Activated CD4-positive, alpha-beta memory T cell treated with anti-CD3 and anti-CD28 coated beads, Interleukin-2, amount 10 ng/mL, durations not matched to agents 7 days and 5 days (primary cell): ENCODE measurements around the gene RNF115. TPM values are rescaled to one million over a fixed set of nuclear protein-coding genes. Genes with fewer than 3 reads are reported as not detected.

ENCODE experiments used
- CTCF ChIA-PET: fragments of 350-600 bp; sonication (Branson Sonifier 250); formaldehyde crosslinking; loops from one replicate; lab custom pipeline; 2021; ENCODE audit warnings: antibody characterized with exemption, inconsistent platforms; lab: Charles Lee
- POLR2A ChIA-PET: fragments of 350-600 bp; sonication (Branson Sonifier 250); formaldehyde crosslinking; loops from one replicate; lab custom pipeline; 2021; ENCODE audit warnings: antibody characterized with exemption; lab: Charles Lee
- DNase-seq: peaks from one replicate; pipeline ENCODE4 v3.0.0-alpha.2; 2020
- H3K27ac Mint-ChIP-seq: one replicate; pipeline ENCODE4 v1.8.0; 2021; ENCODE audit warnings: mild to moderate bottlenecking, mixed read lengths
- H3K27me3 Mint-ChIP-seq: one replicate; pipeline ENCODE4 v1.8.0; 2021; ENCODE audit warnings: mixed read lengths
- H3K36me3 Mint-ChIP-seq: one replicate; pipeline ENCODE4 v1.8.0; 2021; ENCODE audit warnings: low read depth, mixed read lengths
- H3K4me1 Mint-ChIP-seq: one replicate; pipeline ENCODE4 v1.8.0; 2021; ENCODE audit warnings: mixed read lengths
- H3K4me3 Mint-ChIP-seq: one replicate; pipeline ENCODE4 v1.8.0; 2021; ENCODE audit warnings: mild to moderate bottlenecking, mixed read lengths
- H3K9me3 Mint-ChIP-seq: one replicate; pipeline ENCODE4 v1.8.0; 2021; ENCODE audit warnings: mixed read lengths
- total RNA-seq, 2 experiments: library from RNA; stranded (reverse); gene quantifications; one replicate each; pipeline ENCODE4 v1.2.3, GENCODE V29; 2021

Gene RNF115
- total RNA-seq, 2 experiments from 2014 or later, result 12.9 to 13.1 TPM

DNA sequence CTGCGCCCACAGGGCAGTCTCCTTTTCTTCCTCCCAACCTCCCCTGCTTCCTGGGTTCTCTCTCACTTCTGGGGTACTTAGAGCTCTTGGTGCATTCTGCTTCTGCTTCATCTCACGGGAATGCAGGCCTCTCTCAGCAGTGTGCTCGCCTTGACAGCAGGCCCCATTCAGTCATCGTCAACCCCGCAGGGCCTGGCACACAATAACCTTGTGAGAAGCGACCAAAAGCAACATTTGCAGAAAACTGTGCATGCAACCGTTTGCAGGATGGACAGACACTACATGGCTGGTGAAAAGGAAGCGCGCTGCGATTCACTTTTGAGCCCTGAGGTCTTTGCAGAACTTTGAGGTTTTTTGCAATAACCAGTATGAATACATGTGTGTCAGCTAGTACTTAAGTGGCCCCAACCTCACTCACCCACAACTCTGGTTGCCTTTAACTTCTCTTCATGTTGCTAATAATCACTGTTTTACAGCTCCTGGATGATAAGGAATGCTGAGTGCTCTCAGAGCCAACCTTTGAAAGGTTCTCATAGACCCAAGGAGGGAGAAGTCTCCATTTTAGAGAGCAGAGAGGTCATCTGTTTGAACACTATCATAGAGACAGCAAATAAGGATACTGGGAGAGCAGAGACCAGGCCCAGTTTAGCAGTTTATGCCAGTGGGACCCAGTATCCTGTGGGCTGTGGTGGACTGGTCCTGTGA lies 107.1 kb downstream of the RNF115 start:
- no peaks in the 10 kb centered on the region for H3K36me3 Mint-ChIP-seq
- no peak overlapping the region for H3K27ac Mint-ChIP-seq
- H3K9me3 Mint-ChIP-seq, result no peaks in the 10 kb centered on the region
- H3K4me1 Mint-ChIP-seq, result peaks cover 28% of the 10 kb centered on the region
- peaks cover 10% of the 10 kb centered on the region for H3K27me3 Mint-ChIP-seq
- no peak for DNase-seq
- POLR2A ChIA-PET, result no interaction called here
- CTCF ChIA-PET, result interaction anchor here (1.4 kb wide), 1 partner anchor 9 kb away, joined by 3 read pairs; no protein-coding TSS in a partner anchor
- H3K4me3 Mint-ChIP-seq, result no peak overlapping the region

- ChIA-PET POLR2A (no interaction called here), CTCF (no interaction called here)
- Mint-ChIP-seq H3K27me3 (peaks cover 2% of the 10 kb centered on the region), H3K9me3 (no peaks in the 10 kb centered on the region), H3K36me3 (no peaks in the 10 kb centered on the region), H3K27ac (no peak overlapping the region), H3K4me1 (peaks cover 15% of the 10 kb centered on the region), H3K4me3 (no peak overlapping the region)
- DNase-seq, result no peak
Measured at GRCh38 chr1:145714524-145715111, 109.3 kb downstream of the RNF115 start.

DNA sequence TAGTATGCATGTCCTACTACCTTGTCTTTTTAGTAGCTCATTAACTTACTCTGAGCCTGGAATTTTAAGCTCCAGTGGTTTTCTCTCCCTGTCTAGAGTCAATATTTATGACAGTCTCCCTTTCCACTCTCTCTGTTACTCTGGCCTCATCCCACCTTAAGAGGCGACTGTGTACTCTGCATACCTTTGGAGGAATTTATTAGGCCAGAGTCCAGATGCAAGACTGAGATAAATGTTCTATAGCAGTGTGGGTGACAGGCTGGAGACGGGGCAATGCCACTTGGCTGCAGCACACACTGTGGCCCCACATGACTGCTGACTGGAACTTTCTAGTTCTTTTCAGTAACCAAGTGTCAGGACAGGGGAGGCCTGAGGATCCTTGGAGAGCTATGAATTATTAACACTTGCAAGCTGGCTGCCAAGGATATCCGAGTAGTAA lies 112.7 kb downstream of the RNF115 start:
- POLR2A ChIA-PET, result no interaction called here
- CTCF ChIA-PET, result interaction anchor here (0.9 kb wide), 1 partner anchor 11 kb away, joined by 3 read pairs; no protein-coding TSS in a partner anchor
- peaks cover 1% of the 10 kb centered on the region for H3K4me1 Mint-ChIP-seq
- no peaks in the 10 kb centered on the region for H3K9me3 Mint-ChIP-seq
- H3K27me3 Mint-ChIP-seq, result peaks cover 4% of the 10 kb centered on the region
- H3K36me3 Mint-ChIP-seq, result no peaks in the 10 kb centered on the region
- no peak overlapping the region for H3K27ac Mint-ChIP-seq
- DNase-seq, result no peak
- no peak overlapping the region for H3K4me3 Mint-ChIP-seq

- Mint-ChIP-seq H3K9me3 (no peaks in the 10 kb centered on the region), H3K27ac (no peak overlapping the region), H3K4me1 (peaks cover 1% of the 10 kb centered on the region), H3K36me3 (no peaks in the 10 kb centered on the region), H3K27me3 (peaks cover 7% of the 10 kb centered on the region), H3K4me3 (no peak overlapping the region)
- DNase-seq, result no peak
- POLR2A ChIA-PET, result interaction anchor here (1.1 kb wide), 1 partner anchor 19 kb away, joined by 7 read pairs; no protein-coding TSS in a partner anchor
- CTCF ChIA-PET, result no interaction called here
Measured at GRCh38 chr1:145710291-145711027, 113.4 kb downstream of the RNF115 start.

DNA sequence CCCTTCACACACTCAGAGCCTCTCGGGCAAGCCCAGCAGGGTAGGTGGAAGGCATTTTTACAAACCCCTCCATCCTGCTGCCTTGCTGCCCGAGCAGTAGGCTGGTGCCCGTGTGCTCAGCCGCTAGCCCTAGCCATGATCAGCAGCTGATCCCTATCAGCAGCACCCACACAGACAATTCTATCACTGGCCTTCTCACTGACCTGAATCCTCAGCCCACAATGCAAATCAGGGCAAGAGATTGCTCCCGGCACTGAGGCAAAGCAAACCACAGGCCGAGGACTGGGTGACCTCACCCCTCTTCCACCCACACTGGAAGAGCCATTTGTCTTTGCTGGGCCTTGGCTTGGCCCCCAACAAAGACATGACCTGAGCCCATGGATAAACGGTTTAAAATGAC lies 115.8 kb downstream of the RNF115 start:
- Mint-ChIP-seq H3K27me3 (peaks cover 14% of the 10 kb centered on the region), H3K36me3 (no peaks in the 10 kb centered on the region), H3K27ac (no peak overlapping the region), H3K4me3 (no peak overlapping the region), H3K4me1 (peaks cover 1% of the 10 kb centered on the region), H3K9me3 (no peaks in the 10 kb centered on the region)
- no peak for DNase-seq
- POLR2A ChIA-PET, result no interaction called here
- CTCF ChIA-PET, result no interaction called here

GRCh38 chr1:145707183-145707867 lies 116.6 kb downstream of the RNF115 start, which contains the start of gene PDZK1:
Gene PDZK1 (minus strand): TSS chr1:145707368. CDS start chr1:145688021, 19,347 bp downstream.
- no peak for DNase-seq
- Mint-ChIP-seq H3K4me3 (no peak within 1 kb of the TSS), H3K27ac (no peak within 1 kb of the TSS), H3K4me1 (peaks cover 1% of the 10 kb centered on the region), H3K9me3 (no peaks in the 10 kb centered on the region), H3K36me3 (no peaks in the 10 kb centered on the region), H3K27me3 (peaks cover 14% of the 10 kb centered on the region)
- POLR2A ChIA-PET, result no interaction called here
- CTCF ChIA-PET, result interaction anchor here (0.6 kb wide), 1 partner anchor 15 kb away, joined by 3 read pairs; no protein-coding TSS in a partner anchor

GRCh38 chr1:145706086-145706664 lies 117.7 kb downstream of the RNF115 start:
- H3K27me3 Mint-ChIP-seq, result peaks cover 14% of the 10 kb centered on the region
- H3K36me3 Mint-ChIP-seq, result no peaks in the 10 kb centered on the region
- no peak for DNase-seq
- H3K4me1 Mint-ChIP-seq, result peaks cover 1% of the 10 kb centered on the region
- no peaks in the 10 kb centered on the region for H3K9me3 Mint-ChIP-seq
- CTCF ChIA-PET, result no interaction called here
- no peak overlapping the region for H3K4me3 Mint-ChIP-seq
- H3K27ac Mint-ChIP-seq, result no peak overlapping the region
- POLR2A ChIA-PET, result no interaction called here

GRCh38 chr1:145705622-145706021 lies 118.3 kb downstream of the RNF115 start:
- Mint-ChIP-seq H3K4me1 (peaks cover 1% of the 10 kb centered on the region), H3K9me3 (no peaks in the 10 kb centered on the region), H3K36me3 (no peaks in the 10 kb centered on the region), H3K27me3 (peaks cover 13% of the 10 kb centered on the region), H3K27ac (no peak overlapping the region), H3K4me3 (no peak overlapping the region)
- no peak for DNase-seq
- ChIA-PET CTCF (no interaction called here), POLR2A (no interaction called here)

DNA sequence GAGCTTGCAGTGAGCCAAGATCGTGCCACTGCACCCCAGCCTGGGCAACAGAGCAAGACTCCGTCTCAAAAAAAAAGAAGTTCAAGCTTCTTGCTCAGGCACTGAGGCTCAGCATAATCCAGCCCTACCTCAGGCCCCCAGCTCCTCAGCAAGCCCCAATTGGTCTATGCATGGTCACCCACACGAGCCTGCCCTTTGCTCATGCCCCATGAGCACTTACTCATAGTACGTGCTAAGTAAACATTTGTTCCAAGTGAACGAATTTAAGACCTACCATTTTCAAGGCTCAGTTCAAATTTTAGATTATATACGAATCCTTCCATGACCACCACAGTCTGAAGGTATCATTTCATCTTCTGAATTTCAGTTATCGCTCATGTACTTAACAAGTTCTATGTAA lies 121.1 kb downstream of the RNF115 start:
- H3K4me3 Mint-ChIP-seq, result no peak overlapping the region
- peaks cover 19% of the 10 kb centered on the region for H3K27me3 Mint-ChIP-seq
- ChIA-PET CTCF (no interaction called here), POLR2A (no interaction called here)
- DNase-seq, result no peak
- no peaks in the 10 kb centered on the region for H3K4me1 Mint-ChIP-seq
- H3K36me3 Mint-ChIP-seq, result no peaks in the 10 kb centered on the region
- H3K9me3 Mint-ChIP-seq, result no peaks in the 10 kb centered on the region
- no peak overlapping the region for H3K27ac Mint-ChIP-seq

DNA sequence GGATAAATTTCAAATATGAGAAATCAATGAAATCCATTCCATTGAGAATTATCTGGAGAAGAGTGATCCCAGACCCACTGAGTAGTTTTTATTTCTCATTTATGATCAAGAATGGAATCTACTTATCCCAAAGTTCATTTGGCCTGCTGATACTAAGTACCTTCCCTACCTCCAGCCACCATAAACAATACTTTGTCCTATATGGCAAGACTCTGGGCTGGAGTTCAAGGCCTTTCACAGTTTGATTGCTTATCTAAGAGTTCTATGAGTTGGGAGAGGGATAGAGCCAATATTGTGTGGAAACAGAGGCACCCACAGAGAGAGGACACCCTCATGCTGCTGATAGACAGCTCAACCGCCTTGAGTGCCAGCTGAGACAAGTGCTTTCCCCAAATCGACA lies 121.8 kb downstream of the RNF115 start:
- H3K27ac Mint-ChIP-seq, result no peak overlapping the region
- DNase-seq, result no peak
- H3K27me3 Mint-ChIP-seq, result peaks cover 20% of the 10 kb centered on the region
- no peak overlapping the region for H3K4me3 Mint-ChIP-seq
- CTCF ChIA-PET, result no interaction called here
- H3K36me3 Mint-ChIP-seq, result no peaks in the 10 kb centered on the region
- H3K9me3 Mint-ChIP-seq, result no peaks in the 10 kb centered on the region
- H3K4me1 Mint-ChIP-seq, result no peaks in the 10 kb centered on the region
- POLR2A ChIA-PET, result no interaction called here

GRCh38 chr1:145701306-145701862 lies 122.5 kb downstream of the RNF115 start:
- Mint-ChIP-seq H3K36me3 (no peaks in the 10 kb centered on the region), H3K4me3 (no peak overlapping the region), H3K27ac (no peak overlapping the region), H3K27me3 (peaks cover 20% of the 10 kb centered on the region), H3K4me1 (no peaks in the 10 kb centered on the region), H3K9me3 (no peaks in the 10 kb centered on the region)
- no peak for DNase-seq
- ChIA-PET POLR2A (no interaction called here), CTCF (no interaction called here)

DNA sequence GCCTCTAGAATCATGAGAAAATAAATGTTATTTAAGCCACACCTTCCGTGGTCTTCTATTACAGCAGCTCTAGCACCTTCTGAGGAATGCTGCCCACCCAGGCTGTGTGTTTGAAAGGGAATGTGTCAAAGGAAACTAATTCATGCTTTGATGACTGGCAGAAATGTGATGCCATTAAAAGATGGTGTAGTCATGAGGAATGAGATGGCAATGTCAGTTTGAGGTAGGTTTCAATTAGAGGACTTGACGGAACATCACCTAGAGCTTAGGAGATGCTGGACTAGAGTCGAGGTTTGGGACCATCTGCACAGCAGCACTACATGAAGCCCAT lies 127.3 kb downstream of the RNF115 start:
- no peak for DNase-seq
- peaks cover 11% of the 10 kb centered on the region for H3K27me3 Mint-ChIP-seq
- ChIA-PET POLR2A (no interaction called here), CTCF (no interaction called here)
- no peaks in the 10 kb centered on the region for H3K36me3 Mint-ChIP-seq
- no peak overlapping the region for H3K4me3 Mint-ChIP-seq
- peaks cover 5% of the 10 kb centered on the region for H3K4me1 Mint-ChIP-seq
- H3K27ac Mint-ChIP-seq, result no peak overlapping the region
- H3K9me3 Mint-ChIP-seq, result no peaks in the 10 kb centered on the region
